Measurements from ENCODE around the gene SAMD14.

The SAMD14 gene

DNA sequence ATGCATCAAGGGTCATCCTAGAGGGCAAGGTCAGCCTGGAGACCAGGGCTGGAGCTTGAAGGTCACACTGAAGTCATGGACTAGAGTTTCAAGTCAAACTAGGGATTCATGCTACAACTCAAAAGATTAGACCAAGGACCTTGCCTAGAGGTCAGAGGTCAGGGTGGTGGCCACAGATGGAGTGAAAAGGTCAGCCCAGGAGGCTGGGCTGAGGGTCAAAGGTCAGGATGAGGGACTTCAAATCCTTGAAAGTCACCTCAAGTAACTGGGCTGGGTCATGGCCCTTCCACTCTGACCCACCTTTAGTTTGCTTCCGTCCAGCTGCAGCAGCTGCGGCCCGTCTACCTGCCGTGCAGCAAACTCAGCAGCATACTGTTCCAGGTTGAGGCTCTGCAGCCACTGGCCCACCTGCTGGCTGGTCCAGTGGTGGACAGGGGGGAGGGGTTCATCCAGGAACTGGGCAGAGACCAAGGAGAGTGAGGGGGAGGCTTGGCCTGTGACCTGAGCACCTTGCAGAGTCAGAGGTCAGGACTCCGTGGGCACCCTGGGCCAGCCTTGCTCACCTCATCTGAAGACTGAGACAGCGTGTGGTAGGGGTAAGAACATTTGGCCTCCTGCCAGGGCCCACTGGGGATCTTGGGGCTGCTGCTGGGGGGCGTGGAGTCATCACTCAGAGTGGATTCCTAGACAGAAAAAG, 16.2 kb downstream of the SAMD14 start:
- H3K27ac ChIP-seq: no peak overlapping the region
- TF ChIP-seq ZFX (IDR thresholded peaks at IDR 0.05): no peak
- TF ChIP-seq, protein P1, sequence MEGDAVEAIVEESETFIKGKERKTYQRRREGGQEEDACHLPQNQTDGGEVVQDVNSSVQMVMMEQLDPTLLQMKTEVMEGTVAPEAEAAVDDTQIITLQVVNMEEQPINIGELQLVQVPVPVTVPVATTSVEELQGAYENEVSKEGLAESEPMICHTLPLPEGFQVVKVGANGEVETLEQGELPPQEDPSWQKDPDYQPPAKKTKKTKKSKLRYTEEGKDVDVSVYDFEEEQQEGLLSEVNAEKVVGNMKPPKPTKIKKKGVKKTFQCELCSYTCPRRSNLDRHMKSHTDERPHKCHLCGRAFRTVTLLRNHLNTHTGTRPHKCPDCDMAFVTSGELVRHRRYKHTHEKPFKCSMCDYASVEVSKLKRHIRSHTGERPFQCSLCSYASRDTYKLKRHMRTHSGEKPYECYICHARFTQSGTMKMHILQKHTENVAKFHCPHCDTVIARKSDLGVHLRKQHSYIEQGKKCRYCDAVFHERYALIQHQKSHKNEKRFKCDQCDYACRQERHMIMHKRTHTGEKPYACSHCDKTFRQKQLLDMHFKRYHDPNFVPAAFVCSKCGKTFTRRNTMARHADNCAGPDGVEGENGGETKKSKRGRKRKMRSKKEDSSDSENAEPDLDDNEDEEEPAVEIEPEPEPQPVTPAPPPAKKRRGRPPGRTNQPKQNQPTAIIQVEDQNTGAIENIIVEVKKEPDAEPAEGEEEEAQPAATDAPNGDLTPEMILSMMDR (conservative IDR thresholded peaks at IDR 0.05): no peak

DNA sequence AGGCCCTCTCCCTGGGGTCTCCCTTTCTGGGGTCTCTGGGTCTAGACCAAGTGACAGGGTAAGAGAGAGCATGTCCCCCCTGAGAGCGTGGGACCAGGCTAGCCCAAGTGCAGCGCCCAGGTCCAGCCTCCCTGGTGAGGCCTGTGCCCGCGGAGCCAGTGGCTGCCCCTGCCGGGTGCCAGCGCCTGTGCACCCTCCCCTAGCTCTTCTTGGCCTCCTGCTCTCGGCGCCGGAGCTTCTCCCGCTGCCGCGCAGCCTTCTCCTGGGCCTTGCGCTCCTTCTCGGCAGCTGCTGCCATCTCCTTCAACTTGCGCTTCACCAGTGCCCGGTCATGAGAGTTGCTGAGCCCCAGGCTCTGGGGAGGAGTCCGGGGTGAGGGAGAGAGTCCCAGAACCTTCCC, 17.3 kb downstream of the SAMD14 start:
- TF ChIP-seq ZFX (IDR thresholded peaks at IDR 0.05): no peak
- TF ChIP-seq, protein P1 (conservative IDR thresholded peaks at IDR 0.05): no peak
- H3K27ac ChIP-seq: no peak overlapping the region

DNA sequence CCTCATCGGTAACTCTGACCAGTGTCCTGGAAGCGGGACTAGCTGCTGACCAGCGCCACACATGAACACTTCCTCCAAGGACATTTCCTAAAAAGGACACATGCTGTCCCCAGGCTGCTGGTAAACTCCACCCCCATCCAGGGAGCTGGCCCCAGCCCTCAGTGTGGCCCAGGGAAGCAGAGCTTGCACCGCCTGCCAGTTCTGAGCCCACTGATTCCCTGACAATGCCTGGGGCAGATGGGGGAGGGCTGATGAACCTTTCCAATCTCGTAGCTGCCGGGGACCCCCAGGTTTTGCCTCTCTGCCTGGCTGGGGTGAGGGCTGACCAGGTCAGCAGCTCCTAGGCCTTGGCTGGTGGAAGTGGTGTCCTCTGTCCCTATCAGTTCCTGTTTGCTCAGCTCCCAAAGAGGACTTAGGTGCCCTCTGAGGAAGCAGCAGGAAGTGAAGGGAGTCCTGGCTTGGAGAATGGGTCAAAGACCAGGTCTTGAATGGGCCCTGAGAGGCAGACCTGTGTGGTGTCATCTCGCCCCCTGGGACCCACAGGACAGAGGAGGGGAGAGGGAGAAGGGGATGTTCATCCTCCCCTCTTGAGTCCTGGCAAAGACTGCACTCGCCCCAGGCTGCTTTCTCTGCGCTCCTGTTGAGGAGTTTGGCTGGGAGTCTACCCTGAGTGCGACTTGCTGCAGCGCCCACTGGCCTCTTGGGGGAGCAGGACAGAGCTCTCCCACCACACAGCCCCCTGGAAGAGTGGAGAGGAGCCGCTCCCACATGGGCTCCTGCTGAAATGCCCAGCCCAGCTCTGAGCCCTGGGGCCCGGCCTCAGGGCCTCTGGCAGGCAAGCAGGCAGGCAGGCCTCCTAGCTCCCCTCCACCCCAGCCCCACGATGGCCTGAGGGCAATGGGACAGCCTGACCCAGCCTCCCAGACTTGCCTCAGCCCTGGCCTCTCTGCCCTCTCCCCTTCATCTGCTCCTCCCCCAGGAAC, 18.0 kb downstream of the SAMD14 start:
- TF ChIP-seq, protein P1 (conservative IDR thresholded peaks at IDR 0.05): no peak
- no peak for TF ChIP-seq ZFX (IDR thresholded peaks at IDR 0.05)
- H3K27ac ChIP-seq: peak overlapping the region; percentile 3

GRCh38 chr17:50110591-50111349, 19.2 kb downstream of the SAMD14 start:
- H3K27ac ChIP-seq: no peak overlapping the region
- TF ChIP-seq ZFX (IDR thresholded peaks at IDR 0.05): no peak
- TF ChIP-seq, protein P1 (conservative IDR thresholded peaks at IDR 0.05): no peak

DNA sequence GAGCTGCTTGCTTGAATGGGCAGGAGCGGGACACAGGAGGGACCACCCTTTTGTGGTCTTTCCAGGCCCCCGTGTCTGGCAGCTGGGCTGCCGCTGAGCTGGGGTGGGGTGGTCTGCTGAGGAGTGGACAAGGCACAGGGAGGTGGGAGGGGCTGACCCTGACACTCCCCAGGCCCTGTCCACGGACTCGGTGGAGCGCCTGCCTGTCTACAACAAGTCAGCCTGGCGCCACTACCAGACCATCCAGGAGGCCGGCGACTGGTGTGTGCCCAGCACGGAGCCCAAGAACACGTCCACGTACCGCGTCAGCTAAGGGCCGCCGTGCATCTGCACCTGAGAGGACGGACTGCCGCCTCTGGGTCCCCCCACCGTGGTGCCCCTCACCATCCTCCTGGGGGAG, 20.2 kb downstream of the SAMD14 start:
- no peak for TF ChIP-seq ZFX (IDR thresholded peaks at IDR 0.05)
- TF ChIP-seq, protein P1 (conservative IDR thresholded peaks at IDR 0.05): no peak
- no peak overlapping the region for H3K27ac ChIP-seq

GRCh38 chr17:50109207-50109606, 20.8 kb downstream of the SAMD14 start:
- TF ChIP-seq ZFX (IDR thresholded peaks at IDR 0.05): no peak
- TF ChIP-seq, protein P1 (conservative IDR thresholded peaks at IDR 0.05): no peak
- no peak overlapping the region for H3K27ac ChIP-seq

All from C4-2B (cell line).